ENCODE measurements around the gene CLDN7. TPM values are rescaled to one million over a fixed set of nuclear protein-coding genes. Genes with fewer than 3 reads are reported as not detected.

CLDN7 gene
- total RNA-seq, 3 donors from 2014 or later (not counting 1 experiment from before 2014, with no cell fraction given): 0.99 to 1.8 (median 1.7) TPM

DNA sequence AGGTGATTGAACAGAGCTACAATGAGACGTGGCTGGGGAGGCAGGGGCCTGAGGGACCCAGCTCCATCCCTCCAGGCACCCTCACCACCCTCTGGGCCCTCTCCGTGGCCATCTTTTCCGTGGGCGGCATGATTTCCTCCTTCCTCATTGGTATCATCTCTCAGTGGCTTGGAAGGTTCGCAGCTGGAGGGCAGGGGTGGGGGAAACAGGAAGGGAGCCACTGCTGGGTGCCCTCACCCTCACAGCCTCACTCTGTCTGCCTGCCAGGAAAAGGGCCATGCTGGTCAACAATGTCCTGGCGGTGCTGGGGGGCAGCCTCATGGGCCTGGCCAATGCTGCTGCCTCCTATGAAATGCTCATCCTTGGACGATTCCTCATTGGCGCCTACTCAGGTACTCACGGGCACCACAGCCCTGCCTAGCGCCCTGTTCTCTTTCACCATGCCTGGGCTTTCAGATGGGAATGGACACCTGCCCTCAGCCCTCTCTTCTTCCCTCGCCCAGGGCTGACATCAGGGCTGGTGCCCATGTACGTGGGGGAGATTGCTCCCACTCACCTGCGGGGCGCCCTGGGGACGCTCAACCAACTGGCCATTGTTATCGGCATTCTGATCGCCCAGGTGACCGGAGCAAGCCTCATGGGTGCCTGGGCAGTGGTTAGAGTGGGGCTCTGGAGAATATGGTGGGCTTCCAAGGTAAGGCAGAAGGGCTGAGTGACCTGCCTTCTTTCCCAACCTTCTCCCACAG lies 21.4 kb upstream of the CLDN7 start:
- Mint-ChIP-seq H3K36me3 (no peaks in the 10 kb centered on the region), H3K27ac (no peak overlapping the region), H3K4me3 (peak overlapping the region; percentile 31), H3K9me3 (no peaks in the 10 kb centered on the region), H3K4me1 (peaks cover 22 to 31% of the 10 kb centered on the region in 2 donors), H3K27me3 (ENCODE audit: low read depth in 2 of 2) (peaks cover 40 to 42% of the 10 kb centered on the region in 2 donors)
- 85% methylated on average over 16 of the region's 18 CpGs for WGBS (ENCODE audit: insufficient coverage)
- no peaks in the 10 kb centered on the region for H3K36me3 ChIP-seq (ENCODE audit: control insufficient read depth, insufficient read depth, low read length)
- no peak overlapping the region for H3K27ac ChIP-seq (ENCODE audit: low read length)
- no peak for DNase-seq
- peaks cover 33% of the 10 kb centered on the region for H3K27me3 ChIP-seq (ENCODE audit: control insufficient read depth, insufficient read depth, low read length)
- TF ChIP-seq, protein P1, sequence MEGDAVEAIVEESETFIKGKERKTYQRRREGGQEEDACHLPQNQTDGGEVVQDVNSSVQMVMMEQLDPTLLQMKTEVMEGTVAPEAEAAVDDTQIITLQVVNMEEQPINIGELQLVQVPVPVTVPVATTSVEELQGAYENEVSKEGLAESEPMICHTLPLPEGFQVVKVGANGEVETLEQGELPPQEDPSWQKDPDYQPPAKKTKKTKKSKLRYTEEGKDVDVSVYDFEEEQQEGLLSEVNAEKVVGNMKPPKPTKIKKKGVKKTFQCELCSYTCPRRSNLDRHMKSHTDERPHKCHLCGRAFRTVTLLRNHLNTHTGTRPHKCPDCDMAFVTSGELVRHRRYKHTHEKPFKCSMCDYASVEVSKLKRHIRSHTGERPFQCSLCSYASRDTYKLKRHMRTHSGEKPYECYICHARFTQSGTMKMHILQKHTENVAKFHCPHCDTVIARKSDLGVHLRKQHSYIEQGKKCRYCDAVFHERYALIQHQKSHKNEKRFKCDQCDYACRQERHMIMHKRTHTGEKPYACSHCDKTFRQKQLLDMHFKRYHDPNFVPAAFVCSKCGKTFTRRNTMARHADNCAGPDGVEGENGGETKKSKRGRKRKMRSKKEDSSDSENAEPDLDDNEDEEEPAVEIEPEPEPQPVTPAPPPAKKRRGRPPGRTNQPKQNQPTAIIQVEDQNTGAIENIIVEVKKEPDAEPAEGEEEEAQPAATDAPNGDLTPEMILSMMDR (IDR thresholded peaks at IDR 0.05): no peak
- H3K4me1 ChIP-seq (ENCODE audit: control insufficient read depth, insufficient read depth, low read length): peaks cover 31% of the 10 kb centered on the region
- intact Hi-C loops (cut with micrococcal nuclease): loop anchor here (10.0 kb wide), 1 partner anchor 401 kb away; the partner anchor contains the start of genes TP53 and WRAP53
- H3K9me3 ChIP-seq (ENCODE audit: control insufficient read depth, insufficient read depth, low read length): no peaks in the 10 kb centered on the region
- H3K4me3 ChIP-seq (ENCODE audit: low read length): no peak overlapping the region
- no peak for ATAC-seq

DNA sequence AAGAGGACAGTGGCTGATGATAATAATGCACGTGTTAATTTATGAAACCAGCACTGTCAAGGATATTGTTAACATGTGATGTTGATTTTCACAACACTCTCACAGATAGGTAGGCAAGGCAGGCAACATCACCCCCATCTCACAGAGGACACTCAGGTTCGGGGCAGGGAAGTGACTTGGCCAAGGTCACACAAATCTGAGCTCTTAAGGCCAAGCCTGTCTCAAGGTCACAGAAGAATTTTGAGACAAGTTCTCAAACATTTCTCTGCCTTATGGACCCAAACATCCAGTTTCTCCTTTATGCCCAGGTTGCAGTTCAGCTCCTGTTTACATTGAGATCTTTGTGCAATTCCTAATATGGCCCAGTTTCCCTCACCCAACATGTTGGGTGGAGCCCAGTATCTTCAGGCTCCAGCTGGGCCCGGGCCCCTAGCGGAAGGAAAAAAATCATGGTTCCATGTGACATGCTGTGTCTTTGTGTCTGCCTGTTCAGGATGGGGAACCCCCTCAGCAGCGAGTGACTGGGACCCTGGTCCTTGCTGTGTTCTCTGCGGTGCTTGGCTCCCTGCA lies 20.6 kb upstream of the CLDN7 start:
- peaks cover 33% of the 10 kb centered on the region for H3K27me3 ChIP-seq (ENCODE audit: control insufficient read depth, insufficient read depth, low read length)
- H3K27ac Mint-ChIP-seq: peak overlapping the region in 1 of 2 donors; percentile 16
- no peak overlapping the region for H3K27ac ChIP-seq (ENCODE audit: low read length)
- no peaks in the 10 kb centered on the region for H3K36me3 ChIP-seq (ENCODE audit: control insufficient read depth, insufficient read depth, low read length)
- H3K36me3 Mint-ChIP-seq: no peaks in the 10 kb centered on the region
- no peak overlapping the region for H3K4me3 ChIP-seq (ENCODE audit: low read length)
- DNase-seq (no peak), ATAC-seq (no peak)
- H3K4me1 ChIP-seq (ENCODE audit: control insufficient read depth, insufficient read depth, low read length): peaks cover 31% of the 10 kb centered on the region
- peaks cover 32 to 36% of the 10 kb centered on the region in 2 donors for H3K27me3 Mint-ChIP-seq (ENCODE audit: low read depth in 2 of 2)
- TF ChIP-seq, protein P1 (IDR thresholded peaks at IDR 0.05): no peak
- H3K4me3 Mint-ChIP-seq: peak overlapping the region; percentile 42
- no peaks in the 10 kb centered on the region for H3K9me3 ChIP-seq (ENCODE audit: control insufficient read depth, insufficient read depth, low read length)
- H3K9me3 Mint-ChIP-seq: no peaks in the 10 kb centered on the region
- intact Hi-C loops (cut with micrococcal nuclease): loop anchor here (10.0 kb wide), 1 partner anchor 402 kb away; the partner anchor contains the start of genes TP53 and WRAP53
- H3K4me1 Mint-ChIP-seq: peaks cover 22 to 31% of the 10 kb centered on the region in 2 donors
- WGBS (ENCODE audit: insufficient coverage): 60% methylated on average over 6 of the region's 6 CpGs

DNA sequence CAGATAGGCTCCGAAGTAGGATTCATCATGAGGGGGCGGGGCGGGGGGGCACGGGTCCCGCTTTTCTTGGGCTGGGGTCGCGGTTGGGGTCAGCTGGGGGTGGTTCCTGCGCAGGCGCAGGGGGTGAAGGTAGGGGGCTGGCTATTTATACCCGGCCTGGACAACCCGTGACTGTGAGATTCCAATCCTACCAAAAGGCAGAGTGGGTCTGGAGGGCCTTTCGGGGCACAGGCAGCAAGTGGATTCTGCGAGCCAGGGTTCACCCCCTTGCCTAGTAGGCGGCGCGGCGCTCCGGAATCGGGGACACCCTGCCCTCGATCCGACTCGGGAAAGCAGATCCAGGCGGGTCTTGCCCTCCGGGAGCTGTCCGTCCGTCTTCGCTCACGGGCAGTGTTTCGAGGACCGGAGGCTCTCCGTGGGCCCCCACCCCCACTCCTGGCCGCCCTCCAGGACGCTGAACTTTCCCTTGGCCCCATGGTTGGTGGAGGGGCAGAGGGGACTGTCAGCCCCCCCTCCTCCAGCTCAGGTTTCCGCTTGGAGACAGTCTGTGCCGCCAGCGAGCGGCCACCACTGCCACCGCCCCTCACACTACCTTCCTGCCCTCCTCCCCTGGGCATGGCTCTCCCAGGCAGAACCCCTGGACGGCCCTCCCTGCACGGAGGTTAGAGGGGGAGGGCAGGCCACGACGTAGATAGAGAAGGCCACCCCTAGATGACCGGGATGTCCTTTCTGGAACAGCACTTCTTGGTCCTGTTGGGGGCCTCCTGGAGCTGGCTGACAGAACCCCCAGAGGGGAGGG lies 19.9 kb upstream of the CLDN7 start:
- Mint-ChIP-seq H3K27me3 (ENCODE audit: low read depth in 2 of 2) (peaks cover 25 to 31% of the 10 kb centered on the region in 2 donors), H3K9me3 (no peaks in the 10 kb centered on the region), H3K4me3 (peak overlapping the region; percentile 90), H3K4me1 (peaks cover 22 to 31% of the 10 kb centered on the region in 2 donors), H3K27ac (peak overlapping the region in 1 of 2 donors; percentile 16), H3K36me3 (no peaks in the 10 kb centered on the region)
- intact Hi-C loops (cut with micrococcal nuclease): loop anchor here (2.0 to 10.0 kb wide), 2 partner anchors 47 to 403 kb away; partner anchors contain the start of genes NEURL4, TP53 and WRAP53
- H3K4me1 ChIP-seq (ENCODE audit: control insufficient read depth, insufficient read depth, low read length): peaks cover 31% of the 10 kb centered on the region
- H3K27me3 ChIP-seq (ENCODE audit: control insufficient read depth, insufficient read depth, low read length): peaks cover 33% of the 10 kb centered on the region
- no peak overlapping the region for H3K4me3 ChIP-seq (ENCODE audit: low read length)
- DNase-seq (peak in 1 of 2 donors; percentile 34), ATAC-seq (no peak)
- H3K27ac ChIP-seq (ENCODE audit: low read length): no peak overlapping the region
- no peaks in the 10 kb centered on the region for H3K9me3 ChIP-seq (ENCODE audit: control insufficient read depth, insufficient read depth, low read length)
- WGBS (ENCODE audit: insufficient coverage): 7% methylated on average over 42 of the region's 43 CpGs
- TF ChIP-seq, protein P1 (IDR thresholded peaks at IDR 0.05): no peak
- no peaks in the 10 kb centered on the region for H3K36me3 ChIP-seq (ENCODE audit: control insufficient read depth, insufficient read depth, low read length)

All from natural killer cell (primary cell).